BLaER1 (cell line): ENCODE measurements around the gene TNFRSF6B.
A peak's percentile ranks its signal among the peaks of the same experiment; 100 is the strongest.
"Not testable (repeated sequence)": the region's sequence is repeated elsewhere in the genome, so short reads cannot be mapped to it uniquely, and the experiment has no call there.

Experiments
- H3K27ac ChIP-seq: shearing (Covaris generic); formaldehyde crosslinking; 2 replicates; pipeline ENCODE4 v1.8.1; 2022
- H3K27me3 ChIP-seq: shearing (Covaris generic); formaldehyde crosslinking; 2 replicates; pipeline ENCODE4 v1.8.1; 2022
- H3K36me3 ChIP-seq: shearing (Covaris generic); formaldehyde crosslinking; 2 replicates; pipeline ENCODE4 v1.8.1; 2022
- H3K4me1 ChIP-seq: shearing (Covaris generic); formaldehyde crosslinking; 2 replicates; pipeline ENCODE4 v1.8.1; 2022
- H3K4me2 ChIP-seq: shearing (Covaris generic); formaldehyde crosslinking; 2 replicates; pipeline ENCODE4 v1.8.1; 2022
- H3K4me3 ChIP-seq: shearing (Covaris generic); formaldehyde crosslinking; 2 replicates; pipeline ENCODE4 v1.8.1; 2022
- H3K9ac ChIP-seq: shearing (Covaris generic); formaldehyde crosslinking; 2 replicates; pipeline ENCODE4 v1.8.1; 2022
- H3K9me3 ChIP-seq: shearing (Covaris generic); formaldehyde crosslinking; 2 replicates; pipeline ENCODE4 v1.8.1; 2022
- H4K20me1 ChIP-seq: shearing (Covaris generic); formaldehyde crosslinking; 2 replicates; pipeline ENCODE4 v1.8.1; 2022
- Cebpa-rat ChIP-seq: shearing (Covaris generic); IDR thresholded peaks from 2 replicates; pipeline ENCODE4 v1.8.1; 2022

TNFRSF6B gene

GRCh38 chr20:63706852-63707557 lies 10.6 kb downstream of the TNFRSF6B start:
- no peak for TF ChIP-seq Cebpa-rat
- Histone ChIP-seq H3K4me3 (peak overlapping the region; percentile 97), H3K9ac (peak overlapping the region; percentile 93), H4K20me1 (peaks cover 92% of the 10 kb centered on the region), H3K4me1 (peaks cover 44% of the 10 kb centered on the region), H3K4me2 (peak overlapping the region; percentile 97), H3K27ac (peak overlapping the region; percentile 86), H3K27me3 (no peaks in the 10 kb centered on the region), H3K36me3 (peaks cover 81% of the 10 kb centered on the region), H3K9me3 (peaks cover under 1% of the 10 kb centered on the region)

GRCh38 chr20:63707558-63708300 lies 11.3 kb downstream of the TNFRSF6B start, which contains the start of the genes ARFRP1 and ZGPAT:
Gene ARFRP1 (minus strand): TSS chr20:63707976. CDS start chr20:63707091, 885 bp downstream.
Gene ZGPAT (plus strand): TSS chr20:63708039. CDS start chr20:63708581, 542 bp downstream.
- no peak for TF ChIP-seq Cebpa-rat
- H3K27me3 ChIP-seq = no peaks in the 10 kb centered on the region
- peak within 1 kb of the TSS; percentile 97 for H3K4me2 ChIP-seq
- H3K4me3 ChIP-seq = peak within 1 kb of the TSS; percentile 97
- H4K20me1 ChIP-seq = peaks cover 85% of the 10 kb centered on the region
- peaks cover 6% of the 10 kb centered on the region for H3K9me3 ChIP-seq
- peak within 1 kb of the TSS; percentile 93 for H3K9ac ChIP-seq
- H3K4me1 ChIP-seq = peaks cover 44% of the 10 kb centered on the region
- peaks cover 81% of the 10 kb centered on the region for H3K36me3 ChIP-seq
- H3K27ac ChIP-seq = peak within 1 kb of the TSS; percentile 86

GRCh38 chr20:63708301-63709148 lies 12.1 kb downstream of the TNFRSF6B start:
- H3K27ac ChIP-seq = peak overlapping the region; percentile 86
- H3K9me3 ChIP-seq = peaks cover 6% of the 10 kb centered on the region
- peaks cover 44% of the 10 kb centered on the region for H3K4me1 ChIP-seq
- H3K27me3 ChIP-seq = no peaks in the 10 kb centered on the region
- TF ChIP-seq Cebpa-rat = no peak
- peak overlapping the region; percentile 97 for H3K4me2 ChIP-seq
- H3K4me3 ChIP-seq = peak overlapping the region; percentile 97
- peaks cover 77% of the 10 kb centered on the region for H4K20me1 ChIP-seq
- peaks cover 81% of the 10 kb centered on the region for H3K36me3 ChIP-seq
- H3K9ac ChIP-seq = peak overlapping the region; percentile 93

GRCh38 chr20:63709149-63709527 lies 12.7 kb downstream of the TNFRSF6B start:
- Histone ChIP-seq H3K4me2 (peak overlapping the region; percentile 97), H3K36me3 (peaks cover 81% of the 10 kb centered on the region), H3K9ac (peak overlapping the region; percentile 93), H3K4me3 (peak overlapping the region; percentile 97), H3K4me1 (peaks cover 44% of the 10 kb centered on the region), H4K20me1 (peaks cover 71% of the 10 kb centered on the region), H3K27me3 (no peaks in the 10 kb centered on the region), H3K27ac (0 out of 2 replicates have a peak overlapping the region, but pooled peaks have one; percentile 86), H3K9me3 (peaks cover 9% of the 10 kb centered on the region)
- TF ChIP-seq Cebpa-rat = no peak

GRCh38 chr20:63711085-63711645 lies 14.7 kb downstream of the TNFRSF6B start:
- H3K27ac ChIP-seq = no peak overlapping the region

GRCh38 chr20:63712191-63712590 lies 15.7 kb downstream of the TNFRSF6B start:
- Histone ChIP-seq H3K9me3 (peaks cover 27% of the 10 kb centered on the region), H3K9ac (no peak overlapping the region), H3K4me1 (peaks cover 33% of the 10 kb centered on the region), H4K20me1 (peaks cover 52% of the 10 kb centered on the region), H3K4me3 (no peak overlapping the region), H3K36me3 (peaks cover 87% of the 10 kb centered on the region), H3K27ac (no peak overlapping the region), H3K27me3 (no peaks in the 10 kb centered on the region), H3K4me2 (no peak overlapping the region)
- TF ChIP-seq Cebpa-rat = no peak

More at GRCh38 chr20:63711085-63711645, 14.7 kb downstream of the TNFRSF6B start:
- no peaks in the 10 kb centered on the region for H3K27me3 ChIP-seq
- peaks cover 81% of the 10 kb centered on the region for H3K36me3 ChIP-seq
- peaks cover 27% of the 10 kb centered on the region for H3K9me3 ChIP-seq
- no peak overlapping the region for H3K4me2 ChIP-seq
- H4K20me1 ChIP-seq = peaks cover 54% of the 10 kb centered on the region
- H3K4me1 ChIP-seq = peaks cover 40% of the 10 kb centered on the region
- no peak overlapping the region for H3K4me3 ChIP-seq
- TF ChIP-seq Cebpa-rat = no peak
- no peak overlapping the region for H3K9ac ChIP-seq

- Histone ChIP-seq H3K27me3 (no peaks in the 10 kb centered on the region), H3K4me1 (peaks cover 17% of the 10 kb centered on the region), H3K9me3 (peaks cover 46% of the 10 kb centered on the region), H3K36me3 (peaks cover 99% of the 10 kb centered on the region), H3K4me3 (peak overlapping the region; percentile 30; the same call in 1 of the 2 replicates), H4K20me1 (peaks cover 32% of the 10 kb centered on the region), H3K9ac (no peak overlapping the region), H3K27ac (no peak overlapping the region), H3K4me2 (no peak overlapping the region)
- TF ChIP-seq Cebpa-rat = no peak
These were observed 18.4 kb downstream of the TNFRSF6B start for GRCh38 chr20:63714858-63715257.

- H3K4me1 ChIP-seq = no peaks in the 10 kb centered on the region
- no peak overlapping the region for H3K27ac ChIP-seq
- H3K36me3 ChIP-seq = peaks cover 96% of the 10 kb centered on the region
- no peak overlapping the region for H3K9ac ChIP-seq
- H4K20me1 ChIP-seq = peaks cover 37% of the 10 kb centered on the region; the same call in 1 of the 2 replicates
- no peak for TF ChIP-seq Cebpa-rat
- H3K9me3 ChIP-seq = peaks cover 43% of the 10 kb centered on the region
- no peak overlapping the region for H3K4me3 ChIP-seq
- no peak overlapping the region for H3K4me2 ChIP-seq
- H3K27me3 ChIP-seq = no peaks in the 10 kb centered on the region
These were observed 22.5 kb downstream of the TNFRSF6B start for GRCh38 chr20:63718996-63719395.

GRCh38 chr20:63722967-63723622 lies 26.6 kb downstream of the TNFRSF6B start:
- not testable (repeated sequence) for H3K27me3 ChIP-seq
- peaks cover 88% of the 10 kb centered on the region for H3K36me3 ChIP-seq

GRCh38 chr20:63730189-63730733 lies 33.8 kb downstream of the TNFRSF6B start:
- H3K4me1 ChIP-seq = peaks cover 84% of the 10 kb centered on the region
- H3K36me3 ChIP-seq = peaks cover 45% of the 10 kb centered on the region
- not testable (repeated sequence) for H3K4me3 ChIP-seq, H3K27me3 ChIP-seq, H4K20me1 ChIP-seq
- peak overlapping the region; percentile 90 for H3K27ac ChIP-seq
- peak overlapping the region; percentile 81 for H3K4me2 ChIP-seq
- H3K9me3 ChIP-seq = peaks cover 20% of the 10 kb centered on the region
- peak overlapping the region; percentile 27; the same call in 1 of the 2 replicates for H3K9ac ChIP-seq

More at GRCh38 chr20:63722967-63723622, 26.6 kb downstream of the TNFRSF6B start:
- not testable (repeated sequence) for H3K27ac ChIP-seq, H3K4me2 ChIP-seq, H3K4me3 ChIP-seq, H3K9ac ChIP-seq
- Histone ChIP-seq H4K20me1 (peaks cover 22% of the 10 kb centered on the region; the same call in 1 of the 2 replicates), H3K4me1 (peaks cover 13% of the 10 kb centered on the region), H3K9me3 (peaks cover 52% of the 10 kb centered on the region)
